ENCODE results near the gene KCNJ15. TPM values are rescaled to one million over a fixed set of nuclear protein-coding genes. Genes with fewer than 3 reads are reported as not detected.
"Not testable (repeated sequence)": the region's sequence is repeated elsewhere in the genome, so short reads cannot be mapped to it uniquely, and the experiment has no call there.

KCNJ15 gene
- polyA plus RNA-seq, 1 donor = 0.23 TPM

DNA sequence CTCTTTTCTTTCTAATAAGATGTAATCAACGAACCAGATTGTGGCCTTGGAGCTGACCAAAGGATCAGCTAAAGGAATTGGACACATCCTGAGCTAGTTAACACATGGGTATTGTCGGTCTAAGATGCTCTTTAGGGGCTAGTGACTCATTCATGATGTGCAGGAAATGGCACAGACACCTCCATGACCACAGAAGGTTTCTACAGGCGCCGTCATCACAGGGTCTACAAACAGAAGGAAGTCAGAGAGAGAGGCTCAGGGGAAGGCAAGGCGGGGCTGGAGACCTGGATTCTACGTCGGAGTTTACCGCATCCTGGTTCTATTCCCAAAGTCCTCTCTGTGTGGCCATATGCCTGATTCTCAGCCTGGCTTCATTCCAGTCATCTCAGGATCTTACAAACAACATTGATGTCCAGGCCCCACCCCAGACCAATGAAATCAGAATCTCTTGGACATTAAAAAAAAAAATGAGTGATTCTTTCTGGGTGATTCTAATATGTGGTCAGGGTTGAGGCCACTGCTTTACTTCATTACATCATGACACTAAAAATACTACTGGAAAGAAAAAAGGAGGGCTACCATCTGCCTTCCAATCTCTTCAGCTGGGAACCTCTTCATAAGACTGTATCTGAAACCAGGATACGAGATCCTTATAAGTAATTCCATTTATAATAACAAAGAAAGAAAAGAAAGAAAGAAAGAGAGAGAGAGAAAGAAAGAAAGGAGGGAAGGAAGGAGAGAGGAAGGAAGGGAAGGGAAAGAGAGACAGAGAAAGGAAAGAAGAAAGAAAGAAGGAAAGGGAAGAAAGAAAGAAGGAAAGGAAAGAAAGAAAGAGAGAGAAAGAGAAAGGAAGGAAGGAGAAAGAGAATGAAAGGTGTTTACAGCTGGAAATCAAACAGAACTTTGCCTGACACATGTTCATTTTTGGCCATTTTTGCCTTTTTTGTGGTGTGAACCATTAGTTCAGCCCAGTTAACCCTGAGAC, 11.6 kb upstream of the KCNJ15 start:
- DNase-seq = no peak

DNA sequence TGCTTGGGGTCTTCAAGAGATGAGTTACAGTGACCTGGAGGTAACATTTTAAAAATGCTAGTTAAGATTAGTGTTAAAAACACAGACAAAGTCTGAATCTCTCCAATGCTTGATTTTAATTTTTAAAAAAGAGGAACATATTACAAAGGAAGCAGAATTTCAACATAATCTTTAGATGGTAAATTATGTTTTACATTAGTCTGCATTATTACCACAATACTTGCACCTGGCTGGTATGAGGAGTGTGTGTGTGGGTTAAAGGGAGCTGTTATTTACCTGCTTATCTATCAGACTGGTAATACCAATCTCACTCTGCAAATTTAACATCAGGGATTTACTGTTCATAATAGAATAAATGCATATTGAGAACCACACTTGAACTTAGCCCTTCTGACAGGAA, 10.3 kb upstream of the KCNJ15 start:
- no peak for DNase-seq

DNA sequence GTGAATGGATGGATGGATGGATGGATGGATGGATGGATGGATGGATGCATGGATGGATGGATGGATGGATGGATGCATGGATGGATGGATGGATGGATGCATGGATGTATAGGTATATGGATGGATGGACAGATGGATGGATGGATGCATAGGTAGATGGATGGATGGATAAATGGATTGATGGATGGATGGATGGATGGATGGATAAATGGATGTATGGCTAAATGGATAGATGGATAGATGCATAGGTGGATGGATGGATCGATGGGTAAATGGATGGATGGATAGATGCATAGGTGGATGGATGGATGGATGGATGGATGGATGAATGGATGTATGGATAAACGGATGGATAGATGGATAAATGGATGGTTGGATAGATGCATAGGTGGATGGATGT, 9.7 kb upstream of the KCNJ15 start:
- DNase-seq = not testable (repeated sequence)

DNA sequence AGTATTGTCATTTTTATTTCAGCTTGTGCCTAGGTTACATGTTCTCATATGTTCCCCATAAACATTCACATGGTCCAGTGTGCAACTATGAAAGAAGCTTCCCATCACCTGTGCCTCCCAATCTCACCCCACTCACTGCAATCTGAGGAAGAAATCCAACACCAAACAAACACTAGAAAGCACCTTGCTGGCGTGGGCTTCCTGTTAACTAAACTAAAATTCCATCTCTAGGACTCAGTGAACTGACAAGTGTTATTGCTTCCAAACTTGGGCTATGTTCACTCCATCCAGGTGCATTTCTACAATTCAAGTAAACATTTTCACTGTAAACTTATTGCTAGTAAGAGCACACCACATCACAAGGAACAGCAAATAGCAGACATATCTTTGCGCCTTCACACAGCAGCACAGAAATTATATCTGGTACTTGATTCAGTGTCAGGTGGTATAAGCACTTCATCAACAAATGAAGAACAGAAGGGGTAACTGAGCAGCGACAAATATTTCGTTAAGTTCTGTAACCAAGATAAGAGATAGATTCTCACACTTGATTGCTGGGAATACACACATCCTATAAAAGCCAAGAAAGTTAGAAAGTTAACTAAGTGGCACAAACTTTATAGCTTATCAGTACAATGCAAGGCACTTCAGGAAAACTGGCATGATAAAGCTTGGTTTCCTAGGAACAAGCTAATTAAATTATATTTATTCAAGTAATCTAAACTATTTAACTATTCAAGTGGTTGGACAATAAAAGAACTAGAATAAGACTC, 8.9 kb upstream of the KCNJ15 start:
- no peak for DNase-seq

DNA sequence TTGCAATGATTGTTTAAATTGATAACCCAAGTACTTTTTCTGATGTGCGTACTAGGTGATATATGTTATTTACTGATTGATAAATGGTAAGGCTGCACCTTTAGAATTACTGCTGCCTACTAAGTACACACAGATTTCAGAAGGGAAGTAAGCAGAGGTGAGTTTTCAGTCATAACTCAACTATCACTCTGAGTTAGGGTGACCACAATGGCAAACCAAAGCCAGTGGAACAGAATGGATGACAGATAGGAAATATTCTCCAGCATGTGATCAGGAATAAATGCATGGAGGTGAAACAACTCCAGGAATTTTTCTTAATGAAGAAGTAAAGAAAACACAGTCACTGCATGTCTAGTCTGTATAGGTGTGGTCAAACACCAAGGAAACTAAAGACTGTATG, 7.5 kb upstream of the KCNJ15 start:
- no peak for DNase-seq

DNA sequence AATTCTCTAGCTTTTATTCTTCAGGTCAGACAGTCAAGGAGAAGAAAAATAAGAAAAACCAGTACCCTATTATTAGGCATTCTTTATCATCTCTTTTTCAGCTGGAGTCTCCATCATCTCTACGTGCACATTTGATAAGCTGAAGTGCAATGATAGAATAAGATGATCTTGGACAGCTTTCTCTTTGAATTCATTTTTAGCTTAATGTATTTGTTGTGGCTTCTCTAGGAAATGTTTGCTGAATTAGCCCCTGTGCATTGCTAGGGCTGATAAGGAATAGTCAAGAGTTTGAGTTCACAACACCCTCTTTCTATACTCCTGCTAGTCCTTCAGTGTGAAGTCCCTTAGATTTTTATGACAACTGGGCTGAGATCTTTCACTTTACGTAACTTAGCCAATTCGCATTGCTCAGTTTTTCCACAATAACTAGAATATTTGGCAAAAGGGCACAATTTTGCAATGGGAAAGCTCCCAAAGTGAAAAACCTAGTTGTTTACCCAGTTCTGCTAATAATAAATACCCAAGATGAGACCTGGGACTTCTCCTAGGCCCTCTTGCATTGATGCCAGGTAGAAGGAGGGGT, 7.0 kb upstream of the KCNJ15 start:
- DNase-seq = no peak

DNA sequence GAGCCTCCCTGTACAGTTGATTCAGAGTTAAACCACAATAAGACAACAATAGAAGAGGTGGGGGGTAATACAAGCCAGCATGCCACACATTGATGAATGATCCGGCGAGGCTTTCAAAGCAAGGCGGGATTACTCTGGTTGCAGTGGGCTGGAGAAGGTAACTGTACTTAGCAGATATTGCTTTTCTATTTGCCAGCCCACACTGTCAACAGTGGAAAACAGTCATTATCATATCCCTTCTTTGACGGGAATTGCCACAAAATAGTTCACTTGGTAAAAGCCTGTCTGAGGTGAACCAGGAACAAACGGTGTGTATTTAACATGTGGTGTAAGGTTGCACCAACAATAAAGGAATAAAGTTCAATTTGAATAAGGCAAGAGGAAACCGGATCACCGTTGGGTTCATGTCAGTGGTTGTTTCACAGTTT, 5.8 kb upstream of the KCNJ15 start:
- DNase-seq = no peak

DNA sequence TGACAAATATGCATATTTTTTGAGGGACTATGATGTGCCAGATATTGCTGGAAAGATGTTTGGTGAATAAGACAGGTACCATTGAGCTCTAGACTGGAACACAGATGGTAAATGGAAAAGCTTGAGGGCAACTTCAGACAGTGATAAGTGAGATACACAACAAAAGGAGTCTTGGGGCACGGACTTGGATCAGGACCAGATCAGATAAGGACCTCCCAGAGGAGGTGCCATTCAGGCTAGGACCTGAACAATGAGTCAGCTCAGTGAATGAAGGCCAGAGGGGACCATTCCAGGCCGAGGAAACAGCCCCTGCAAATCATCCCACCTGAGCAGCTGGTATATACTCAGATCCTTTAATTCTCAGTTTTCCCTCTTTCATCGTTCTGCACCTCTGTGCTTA, 1.8 kb upstream of the KCNJ15 start:
- no peak for DNase-seq

DNA sequence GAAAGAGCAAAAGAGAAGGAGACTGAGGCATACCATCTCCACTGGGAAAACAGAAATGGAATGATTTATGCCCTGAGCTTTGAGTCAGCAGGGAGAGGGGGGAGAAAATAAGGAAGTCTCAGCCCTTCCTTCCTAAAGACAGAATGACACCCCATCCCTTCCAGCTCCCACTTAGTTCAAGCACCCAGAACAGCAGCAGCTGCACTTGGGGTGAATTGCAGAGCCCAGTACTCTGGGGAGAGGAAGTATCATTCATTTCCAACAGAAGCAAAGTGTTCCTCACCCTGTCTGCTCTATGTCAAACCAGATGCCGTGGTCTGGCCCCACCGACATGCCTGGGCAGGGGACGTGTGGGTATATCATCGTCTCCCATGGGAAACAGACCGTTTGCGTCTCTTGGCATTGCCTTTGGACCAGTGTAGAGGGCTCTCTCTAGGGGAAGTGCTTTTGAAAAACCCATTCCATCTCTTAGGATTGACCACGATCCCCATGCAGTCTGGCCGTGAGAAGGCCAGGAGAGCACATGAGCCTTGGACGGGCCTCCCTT, 1.1 kb upstream of the KCNJ15 start:
- DNase-seq = no peak

DNA sequence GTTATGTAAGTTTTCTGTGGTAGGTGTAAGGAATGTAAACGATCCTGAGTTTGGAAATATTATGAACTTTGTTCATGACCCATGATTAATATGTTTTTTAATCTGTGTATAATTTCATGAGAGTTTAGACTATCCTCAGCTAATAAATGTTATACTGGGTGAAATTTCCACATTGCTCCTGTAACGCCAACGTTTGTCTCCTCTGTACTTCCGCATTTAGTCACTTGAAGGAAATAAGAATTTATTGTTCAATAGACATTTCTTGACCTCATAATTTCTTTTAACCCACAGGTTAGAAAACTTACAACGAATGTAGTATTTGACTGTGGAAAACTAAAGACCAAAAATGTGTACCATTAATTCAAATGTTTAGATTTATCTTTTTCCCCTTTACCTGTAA, 876 bp downstream of the KCNJ15 start:
- DNase-seq = no peak

DNA sequence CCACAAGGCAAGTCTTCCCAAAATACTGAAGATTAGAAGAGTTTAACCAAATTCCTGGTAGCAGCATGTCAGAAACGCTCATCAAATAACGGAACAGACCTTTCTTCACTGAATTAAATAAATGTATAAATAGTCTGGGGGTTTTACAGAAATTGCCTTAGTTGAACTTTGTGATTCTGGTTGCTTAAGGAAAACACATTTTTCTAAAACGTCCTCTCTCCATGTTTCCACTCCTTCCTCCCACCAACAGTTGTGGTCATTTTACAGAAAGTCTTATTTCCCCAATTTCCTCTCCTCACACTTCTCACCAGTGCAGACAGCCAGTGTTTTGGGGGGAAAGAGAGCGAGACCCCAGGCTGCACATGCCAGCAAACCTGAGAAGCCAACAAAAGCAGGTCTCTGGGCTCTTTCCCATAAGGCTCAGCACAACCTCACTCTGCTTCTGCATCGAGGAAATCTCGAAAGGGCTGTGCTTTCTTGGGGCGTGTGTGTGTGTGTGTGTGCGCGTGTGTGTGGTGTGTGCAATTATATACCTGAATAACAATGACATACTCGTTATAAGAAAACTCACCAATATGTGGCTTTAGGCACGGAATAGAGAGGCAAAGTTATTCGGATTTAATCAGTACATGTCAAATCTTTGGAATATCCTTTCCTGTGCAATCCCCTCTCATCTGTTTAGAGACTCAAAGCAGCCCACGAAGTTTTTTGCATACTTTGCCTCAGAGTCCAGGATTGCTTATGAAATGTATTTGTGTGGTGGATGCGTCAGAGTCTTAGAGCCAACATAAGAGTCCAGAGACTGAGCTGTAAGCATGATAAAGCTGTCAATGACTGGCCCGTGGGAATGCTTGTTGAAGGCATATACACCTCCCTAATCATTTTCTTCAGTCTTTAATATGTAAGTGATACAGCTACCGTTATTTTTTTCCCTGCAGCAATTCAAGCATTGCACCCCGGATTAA, 2.0 kb downstream of the KCNJ15 start:
- DNase-seq = no peak

DNA sequence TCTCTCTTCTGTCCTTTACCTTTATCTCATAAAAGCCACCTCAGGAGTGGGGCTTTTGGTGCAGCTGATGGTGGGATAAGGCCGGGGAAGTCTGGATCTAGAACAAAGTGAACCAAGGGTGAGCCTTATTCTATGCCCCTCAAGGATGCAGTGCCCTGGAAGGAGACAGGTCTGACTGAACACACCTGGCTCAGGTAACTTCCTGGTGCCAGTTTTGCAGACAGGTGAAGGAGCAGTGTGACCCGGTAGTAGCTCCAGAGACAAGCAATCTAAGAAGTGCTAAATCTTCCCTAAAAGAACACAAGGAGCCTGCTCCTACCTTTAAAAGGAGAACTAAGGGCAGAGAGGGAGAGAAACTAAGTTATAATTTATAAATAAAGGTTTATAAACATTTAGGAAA, 2.9 kb downstream of the KCNJ15 start:
- DNase-seq = no peak

DNA sequence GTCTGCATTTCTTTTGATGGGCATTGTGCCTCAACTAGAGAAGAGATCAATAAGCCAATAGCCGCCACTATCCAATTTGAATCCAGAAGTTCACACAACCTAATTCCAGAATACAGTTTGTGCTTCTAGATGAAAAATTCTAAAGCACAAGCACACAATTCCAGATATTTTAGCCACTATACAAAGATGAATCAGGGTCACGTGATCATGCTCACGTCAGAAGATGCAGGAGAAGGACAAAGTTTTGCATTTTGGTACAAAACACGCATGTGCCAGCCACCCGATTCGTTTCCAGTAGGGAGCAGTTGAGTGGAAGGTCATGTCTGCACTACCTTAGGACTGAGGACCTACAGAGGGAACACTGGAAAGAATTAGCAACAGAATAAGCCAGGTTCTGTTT, 3.6 kb downstream of the KCNJ15 start:
- no peak for DNase-seq

DNA sequence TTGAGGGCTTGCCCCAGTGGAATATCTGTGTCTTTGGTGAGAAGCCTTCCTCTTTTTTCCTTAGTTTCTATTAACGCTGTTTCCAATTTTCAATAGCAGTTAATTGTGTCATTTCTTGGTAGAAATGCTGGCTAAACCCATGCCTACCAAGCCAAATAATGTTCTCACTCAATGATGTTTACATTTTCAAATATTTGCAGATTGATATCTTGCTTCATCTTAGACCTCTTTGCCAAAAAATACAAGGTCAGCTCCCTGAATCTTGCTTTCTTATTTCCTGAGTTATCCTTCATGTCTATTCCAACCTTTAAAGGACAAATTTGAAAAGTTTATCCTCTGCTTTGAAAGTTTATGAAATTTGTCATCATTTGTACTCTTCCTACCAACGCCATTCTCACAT, 5.1 kb downstream of the KCNJ15 start:
- no peak for DNase-seq

DNA sequence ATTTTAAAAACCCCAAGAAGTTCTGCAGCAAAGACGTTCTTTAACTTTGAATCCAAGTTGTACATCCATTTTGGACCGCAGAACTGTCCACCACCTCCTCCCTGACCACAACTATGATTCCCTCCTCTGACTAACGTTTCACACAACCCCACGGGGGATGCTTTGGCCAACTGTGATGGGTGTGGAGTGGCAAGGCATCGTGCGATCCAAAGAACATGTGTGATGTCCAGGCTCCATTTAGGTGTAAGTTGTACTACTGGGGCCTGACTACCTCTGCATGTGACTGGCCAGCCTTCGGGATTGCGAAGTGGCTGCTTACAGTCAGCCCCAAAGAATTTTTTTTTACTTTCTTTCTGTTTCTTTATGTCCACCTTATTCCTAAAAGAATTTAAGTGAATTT, 6.7 kb downstream of the KCNJ15 start:
- no peak for DNase-seq

DNA sequence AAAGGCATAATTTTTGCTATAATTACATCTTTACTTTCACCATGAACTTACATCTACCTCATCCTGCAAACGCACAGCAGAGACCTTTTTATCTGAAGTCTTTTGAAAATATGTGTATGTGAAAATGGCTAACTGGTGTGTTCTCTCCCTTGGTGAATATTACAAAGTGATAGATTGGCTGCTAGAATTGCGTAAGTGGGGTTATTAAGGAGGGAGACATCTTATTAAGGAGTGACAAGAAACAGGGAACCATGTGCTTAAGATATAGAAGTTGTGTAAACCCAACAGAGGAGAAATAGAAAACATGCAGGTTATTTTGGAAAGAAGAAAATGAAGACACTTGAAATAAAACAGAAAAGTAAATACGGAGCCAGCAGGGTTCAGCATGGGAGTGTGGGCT, 7.8 kb downstream of the KCNJ15 start:
- DNase-seq = no peak

DNA sequence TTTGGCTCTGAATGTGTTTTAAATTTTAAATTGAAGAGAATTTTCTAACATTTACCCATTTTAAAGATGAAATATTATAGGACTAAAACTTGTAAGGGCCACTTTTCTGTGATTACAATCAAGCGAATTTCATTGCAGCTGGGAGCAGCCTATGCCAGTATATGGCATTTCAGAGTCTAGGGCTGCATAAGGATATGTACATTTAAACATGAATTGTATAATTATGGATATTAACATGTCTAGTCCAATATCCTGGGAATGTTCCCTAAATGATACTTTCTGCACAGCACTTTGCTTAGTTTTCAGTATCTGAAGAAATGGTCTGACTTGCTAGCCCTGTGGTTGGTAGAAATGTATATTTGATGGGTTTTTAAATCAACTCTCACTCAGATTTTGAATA, 8.4 kb downstream of the KCNJ15 start:
- DNase-seq = no peak

DNA sequence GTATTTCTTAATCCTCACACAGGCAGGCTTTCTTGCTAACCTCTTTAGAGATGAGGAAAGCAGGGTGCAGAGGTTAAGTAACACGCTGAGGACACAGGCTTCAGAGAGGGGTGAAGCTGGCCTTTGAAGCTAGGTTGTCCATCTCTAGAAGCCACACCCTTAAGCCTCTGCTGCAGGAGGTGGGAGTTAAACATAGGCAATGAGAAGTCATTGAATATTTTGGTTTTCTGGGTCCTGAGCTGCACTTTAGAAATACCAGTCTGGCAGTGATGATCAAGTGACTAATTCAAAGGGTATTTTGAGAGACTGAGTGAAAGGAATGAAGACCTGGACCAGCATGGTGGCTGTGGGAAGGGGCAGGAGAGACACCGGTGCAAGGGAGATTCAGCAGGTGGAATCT, 9.9 kb downstream of the KCNJ15 start:
- no peak for DNase-seq

DNA sequence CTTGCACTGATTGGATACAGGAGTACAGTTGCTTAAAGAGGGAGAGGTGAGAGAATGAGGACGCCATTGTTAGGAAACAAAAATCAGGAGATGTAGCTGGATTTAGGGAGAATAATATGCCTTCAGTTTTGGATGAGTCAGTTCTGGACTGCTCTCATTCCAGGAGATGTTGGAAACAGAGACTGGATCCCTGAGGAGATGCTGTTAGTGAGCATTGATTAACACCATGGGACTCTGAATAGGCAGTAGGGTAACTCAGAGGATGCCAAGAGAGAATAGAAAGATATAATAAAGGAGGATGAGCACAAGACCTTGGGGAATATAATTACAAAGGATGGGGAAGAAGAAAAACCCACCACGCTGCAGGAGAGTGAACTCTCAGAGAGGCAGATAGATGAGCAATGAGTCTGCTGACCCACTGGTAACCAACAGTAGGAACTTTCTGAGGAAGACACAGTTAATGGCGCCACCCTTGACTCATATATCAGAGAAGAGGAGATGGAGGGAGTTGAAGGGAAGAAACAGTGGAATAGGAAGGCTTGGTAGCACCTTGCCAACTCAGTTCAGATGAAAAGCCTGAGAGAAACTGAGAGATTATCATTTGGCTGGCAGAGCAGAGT, 10.5 kb downstream of the KCNJ15 start:
- DNase-seq = no peak

DNA sequence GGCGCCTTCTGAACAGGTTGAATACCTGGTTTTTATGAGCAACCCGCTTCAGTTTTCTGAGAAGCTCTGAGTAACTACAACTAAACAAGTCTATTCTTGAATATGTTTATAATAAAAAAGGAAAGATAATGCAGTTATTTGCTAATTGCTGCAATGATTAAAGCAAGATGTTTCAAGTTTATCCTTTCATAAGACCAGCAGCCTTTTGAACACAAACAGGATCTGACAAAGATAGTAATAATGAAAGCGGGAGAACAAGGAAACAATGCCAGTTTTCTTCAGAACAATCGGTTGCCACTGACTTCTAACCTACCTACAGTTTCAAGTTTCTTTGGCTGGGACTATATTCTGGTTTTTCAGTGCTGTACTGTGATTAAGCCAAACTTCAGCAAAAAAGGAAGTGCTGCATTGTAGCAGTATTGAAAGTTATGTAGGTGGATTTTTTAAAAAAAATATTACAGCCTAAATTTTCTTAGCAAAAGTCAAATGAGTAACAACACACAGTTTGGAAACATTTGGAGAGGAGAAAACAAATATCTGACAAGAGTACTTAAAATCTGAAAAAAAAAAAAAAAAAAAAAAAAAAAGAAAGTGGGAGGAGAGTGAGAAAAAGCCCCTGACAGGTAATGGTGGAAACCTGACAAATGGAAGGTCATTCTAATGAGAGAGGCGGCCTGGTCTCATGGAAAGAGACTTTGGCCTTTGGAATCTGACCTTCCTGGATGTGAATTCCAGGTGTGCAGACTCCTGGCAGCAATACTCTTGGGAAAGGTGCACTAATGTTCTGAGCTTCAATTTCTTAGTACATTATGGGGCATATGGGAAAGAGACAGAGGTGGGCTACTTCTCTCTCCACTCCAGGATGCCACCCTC, 11.4 kb downstream of the KCNJ15 start:
- no peak for DNase-seq

Data from hindlimb muscle (tissue), 1 donor.